A673 (cell line): ENCODE measurements around the gene C17orf113. TPM values are rescaled to one million over a fixed set of nuclear protein-coding genes. Genes with fewer than 3 reads are reported as not detected.

ENCODE experiments used
- BruUV-seq: library from RNA; stranded (reverse); fragments of 400-500 nt; replicated peaks from 2 replicates; lab custom pipeline; 2021; lab: Mats Ljungman, UMichigan
- CTCF ChIA-PET: fragments of 300-600 bp; sonication (Branson Sonifier 250); formaldehyde crosslinking; loops from one replicate; lab custom pipeline; 2022; ENCODE audit warnings: antibody characterized with exemption; lab: Charles Lee
- POLR2A ChIA-PET: fragments of 300-600 bp; sonication (Branson Sonifier 250); formaldehyde crosslinking; loops from one replicate; lab custom pipeline; 2022; ENCODE audit warnings: antibody characterized with exemption; ENCODE audit not compliant: low non-redundant PET; lab: Charles Lee
- DNase-seq: peaks from one replicate; pipeline ENCODE4 v3.0.0-alpha.2; 2015; ENCODE audit warnings: low spot score
- H3K27ac ChIP-seq: fragments of 200-600 bp; sonication (generic); 2 replicates; pipeline ENCODE4 v1.5.1; 2016; ENCODE audit warnings: mixed run types, low read depth, mild to moderate bottlenecking, mixed read lengths, antibody characterized with exemption, low read length; ENCODE audit not compliant: poor library complexity, severe bottlenecking
- H3K27me3 ChIP-seq: fragments of 200-600 bp; sonication (generic); replicated peaks from 2 replicates; pipeline ENCODE4 v1.6.1; 2017; ENCODE audit warnings: mixed run types, low read depth, mild to moderate bottlenecking, mixed read lengths, antibody characterized with exemption, low read length; ENCODE audit not compliant: insufficient read depth, poor library complexity
- H3K36me3 ChIP-seq: fragments of 200-600 bp; sonication (generic); 2 replicates; pipeline ENCODE4 v1.6.1; 2016; ENCODE audit warnings: mixed run types, mild to moderate bottlenecking, mixed read lengths, antibody characterized with exemption, low read length; ENCODE audit not compliant: insufficient read depth, poor library complexity, severe bottlenecking
- H3K4me1 ChIP-seq: fragments of 200-600 bp; sonication (generic); 2 replicates; pipeline ENCODE4 v1.6.1; 2017; ENCODE audit warnings: mixed run types, mild to moderate bottlenecking, mixed read lengths, antibody characterized with exemption, low read length; ENCODE audit not compliant: insufficient read depth, poor library complexity, severe bottlenecking
- H3K4me3 ChIP-seq: fragments of 200-600 bp; sonication (generic); 2 replicates; pipeline ENCODE4 v1.5.1; 2016; ENCODE audit warnings: low read depth, mixed run types, mild to moderate bottlenecking, mixed read lengths, low read length; ENCODE audit not compliant: poor library complexity, severe bottlenecking
- H3K9me3 ChIP-seq: fragments of 200-600 bp; sonication (generic); 2 replicates; pipeline ENCODE4 v1.6.1; 2016; ENCODE audit warnings: mixed run types, low read depth, mild to moderate bottlenecking, mixed read lengths, antibody characterized with exemption, low read length; ENCODE audit not compliant: poor library complexity, severe bottlenecking
- CTCF ChIP-seq: fragments of 300-800, 200-600 bp; sonication (generic); conservative IDR thresholded peaks from 2 replicates; pipeline ENCODE4 v1.5.1; 2017; ENCODE audit warnings: low read depth, mild to moderate bottlenecking, antibody characterized with exemption, low read length, moderate library complexity, mixed read lengths
- EZH2 ChIP-seq: fragments of 200-600 bp; sonication (generic); IDR thresholded peaks from 2 replicates; pipeline ENCODE4 v1.6.1; 2017; ENCODE audit warnings: borderline replicate concordance, low read depth, mild to moderate bottlenecking, mixed read lengths, antibody characterized with exemption, low read length; ENCODE audit not compliant: poor library complexity, severe bottlenecking
- intact Hi-C: fragments of 100-400 bp; cut with micrococcal nuclease; formaldehyde crosslinking; loops from one replicate; pipeline ENCODE4 v1.10.0; 2022; ENCODE audit not compliant: unreplicated experiment
- total RNA-seq: library from RNA; stranded (reverse); gene quantifications from 2 replicates; pipeline ENCODE4 v1.2.3, GENCODE V29; 2021

The C17orf113 gene
- total RNA-seq, 1 experiment from 2014 or later = 0.41 TPM

DNA sequence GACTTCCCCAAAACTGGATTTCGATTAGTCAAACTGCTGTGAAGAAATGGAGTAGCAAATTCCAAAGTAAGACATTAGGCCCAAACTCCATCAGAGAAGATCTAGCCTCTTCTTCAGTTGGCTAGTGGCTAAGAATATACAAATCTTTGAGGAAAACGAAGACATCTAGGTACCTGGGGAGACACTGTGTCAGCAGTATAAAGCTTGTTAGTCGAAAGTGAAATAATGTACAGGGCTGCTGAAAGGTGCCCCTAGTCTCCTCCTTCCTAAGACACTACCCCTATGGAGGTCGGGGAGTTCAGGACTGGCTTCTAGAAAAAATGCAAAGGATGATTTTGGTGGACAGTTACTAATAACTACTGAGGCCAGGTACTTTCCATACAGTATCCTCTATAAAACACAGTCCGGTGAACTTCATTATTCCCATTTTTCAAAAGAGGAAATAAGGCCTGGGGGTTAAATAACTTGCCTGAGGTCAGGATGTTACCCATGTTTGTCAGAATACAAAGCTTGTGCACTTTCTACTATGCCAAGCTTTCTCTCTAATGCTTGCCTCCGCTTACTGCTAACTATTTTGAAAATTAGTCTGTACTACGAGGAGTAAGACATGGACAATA, 48.1 kb downstream of the C17orf113 start:
- ChIA-PET CTCF (interaction anchor here (0.5 kb wide), 1 partner anchor 38 kb away, joined by 3 read pairs; no protein-coding TSS in a partner anchor), POLR2A (no interaction called here)
- no peak for DNase-seq
- intact Hi-C loops = no loop called here
- no peak for TF ChIP-seq CTCF
- H3K4me1 ChIP-seq = no peaks in the 10 kb centered on the region
- H3K27ac ChIP-seq = no peak overlapping the region
- no TSS peak for BruUV-seq
- H3K9me3 ChIP-seq = no peaks in the 10 kb centered on the region
- H3K27me3 ChIP-seq = no peaks in the 10 kb centered on the region
- H3K36me3 ChIP-seq = peaks cover 8% of the 10 kb centered on the region
- no peak overlapping the region for H3K4me3 ChIP-seq

GRCh38 chr17:42001729-42002128, 48.7 kb downstream of the C17orf113 start:
- DNase-seq = no peak
- Histone ChIP-seq H3K27ac (no peak overlapping the region), H3K4me3 (no peak overlapping the region), H3K4me1 (no peaks in the 10 kb centered on the region), H3K27me3 (no peaks in the 10 kb centered on the region), H3K36me3 (peaks cover 12% of the 10 kb centered on the region), H3K9me3 (no peaks in the 10 kb centered on the region)
- intact Hi-C loops = no loop called here
- ChIA-PET CTCF (no interaction called here), POLR2A (no interaction called here)
- no TSS peak for BruUV-seq
- TF ChIP-seq EZH2 (no peak), CTCF (no peak)

GRCh38 chr17:42000413-42001133, 49.8 kb downstream of the C17orf113 start:
- intact Hi-C loops = no loop called here
- DNase-seq = no peak
- CTCF ChIA-PET = no interaction called here

More at GRCh38 chr17:42000413-42001133, 49.8 kb downstream of the C17orf113 start:
- Histone ChIP-seq H3K36me3 (peaks cover 19% of the 10 kb centered on the region), H3K4me3 (no peak overlapping the region), H3K27ac (no peak overlapping the region), H3K27me3 (no peaks in the 10 kb centered on the region), H3K4me1 (no peaks in the 10 kb centered on the region), H3K9me3 (no peaks in the 10 kb centered on the region)
- POLR2A ChIA-PET = interaction anchor here (0.6 kb wide), 1 partner anchor 34 kb away, joined by 7 read pairs; no protein-coding TSS in a partner anchor
- TF ChIP-seq CTCF = no peak
- no peak for TF ChIP-seq EZH2
- BruUV-seq = no TSS peak
